ENCODE data around the gene MAST4. TPM values are rescaled to one million over a fixed set of nuclear protein-coding genes. Genes with fewer than 3 reads are reported as not detected.
A peak's percentile ranks its signal among the peaks of the same experiment; 100 is the strongest.

MAST4 gene
- total RNA-seq, 1 donor from 2014 or later, result 10.5 TPM

- H3K36me3 Mint-ChIP-seq (ENCODE audit: unreplicated experiment), result no peaks in the 10 kb centered on the region
- no peak overlapping the region for H3K27ac Mint-ChIP-seq (ENCODE audit: unreplicated experiment)
- peak overlapping the region; percentile 74 for H3K4me3 Mint-ChIP-seq (ENCODE audit: unreplicated experiment)
- DNase-seq (ENCODE audit: extremely low spot score, unreplicated experiment), result no peak
- H3K27me3 Mint-ChIP-seq (ENCODE audit: unreplicated experiment), result peaks cover 55% of the 10 kb centered on the region
- TF ChIP-seq CTCF (IDR thresholded peaks at IDR 0.05), result no peak
- peaks cover 15% of the 10 kb centered on the region for H3K4me1 Mint-ChIP-seq (ENCODE audit: unreplicated experiment)
- H3K9me3 Mint-ChIP-seq (ENCODE audit: unreplicated experiment), result no peaks in the 10 kb centered on the region
Measured at GRCh38 chr5:66828046-66828547, 231.9 kb downstream of the MAST4 start.

GRCh38 chr5:66828548-66829357 lies 232.6 kb downstream of the MAST4 start:
- DNase-seq (ENCODE audit: extremely low spot score, unreplicated experiment), result no peak
- H3K27ac Mint-ChIP-seq (ENCODE audit: unreplicated experiment), result peak overlapping the region; percentile 36
- H3K4me3 Mint-ChIP-seq (ENCODE audit: unreplicated experiment), result peak overlapping the region; percentile 74
- TF ChIP-seq CTCF (IDR thresholded peaks at IDR 0.05), result no peak
- H3K36me3 Mint-ChIP-seq (ENCODE audit: unreplicated experiment), result no peaks in the 10 kb centered on the region
- peaks cover 59% of the 10 kb centered on the region for H3K27me3 Mint-ChIP-seq (ENCODE audit: unreplicated experiment)
- H3K4me1 Mint-ChIP-seq (ENCODE audit: unreplicated experiment), result peaks cover 15% of the 10 kb centered on the region
- no peaks in the 10 kb centered on the region for H3K9me3 Mint-ChIP-seq (ENCODE audit: unreplicated experiment)

GRCh38 chr5:66829358-66829674 lies 233.1 kb downstream of the MAST4 start:
- Mint-ChIP-seq H3K4me1 (ENCODE audit: unreplicated experiment) (peaks cover 15% of the 10 kb centered on the region), H3K27me3 (ENCODE audit: unreplicated experiment) (peaks cover 61% of the 10 kb centered on the region), H3K27ac (ENCODE audit: unreplicated experiment) (peak overlapping the region; percentile 36), H3K9me3 (ENCODE audit: unreplicated experiment) (no peaks in the 10 kb centered on the region), H3K36me3 (ENCODE audit: unreplicated experiment) (no peaks in the 10 kb centered on the region), H3K4me3 (ENCODE audit: unreplicated experiment) (peak overlapping the region; percentile 74)
- no peak for DNase-seq (ENCODE audit: extremely low spot score, unreplicated experiment)
- no peak for TF ChIP-seq CTCF (IDR thresholded peaks at IDR 0.05)

- Mint-ChIP-seq H3K27me3 (ENCODE audit: unreplicated experiment) (peaks cover 61% of the 10 kb centered on the region), H3K36me3 (ENCODE audit: unreplicated experiment) (no peaks in the 10 kb centered on the region), H3K27ac (ENCODE audit: unreplicated experiment) (no peak overlapping the region), H3K4me1 (ENCODE audit: unreplicated experiment) (peaks cover 15% of the 10 kb centered on the region), H3K4me3 (ENCODE audit: unreplicated experiment) (no peak overlapping the region), H3K9me3 (ENCODE audit: unreplicated experiment) (no peaks in the 10 kb centered on the region)
- DNase-seq (ENCODE audit: extremely low spot score, unreplicated experiment), result no peak
- no peak for TF ChIP-seq CTCF (IDR thresholded peaks at IDR 0.05)
Measured at GRCh38 chr5:66829826-66830225, 233.6 kb downstream of the MAST4 start.

GRCh38 chr5:66830636-66831035 lies 234.4 kb downstream of the MAST4 start:
- Mint-ChIP-seq H3K4me1 (ENCODE audit: unreplicated experiment) (peaks cover 15% of the 10 kb centered on the region), H3K36me3 (ENCODE audit: unreplicated experiment) (no peaks in the 10 kb centered on the region), H3K27me3 (ENCODE audit: unreplicated experiment) (peaks cover 61% of the 10 kb centered on the region), H3K4me3 (ENCODE audit: unreplicated experiment) (no peak overlapping the region), H3K27ac (ENCODE audit: unreplicated experiment) (no peak overlapping the region), H3K9me3 (ENCODE audit: unreplicated experiment) (no peaks in the 10 kb centered on the region)
- DNase-seq (ENCODE audit: extremely low spot score, unreplicated experiment), result no peak
- no peak for TF ChIP-seq CTCF (IDR thresholded peaks at IDR 0.05)

All from osteocyte (in vitro differentiated cells).